ENCODE measurements around the gene ADK. TPM values are rescaled to one million over a fixed set of nuclear protein-coding genes. Genes with fewer than 3 reads are reported as not detected.

Gene ADK
- total and polyA plus RNA-seq, 2 of the 4 experiments (the other 2 are of a cell fraction) = 30.6 to 40.9 TPM

GRCh38 chr10:74635655-74636054 is 484.6 kb downstream of the ADK start:
- H3K14ac ChIP-seq (replicated peaks; ENCODE audit: low read depth, low read length) = no peak overlapping the region
- dilution Hi-C loops (cut with HindIII; ENCODE audit: low sequenced_read_pairs, unreplicated experiment) = no loop called here
- no peak overlapping the region for H2BK20ac ChIP-seq (ENCODE audit: low read depth, low read length)
- no peak overlapping the region for H3K23ac ChIP-seq (ENCODE audit: low read depth, low read length)
- ATAC-seq (ENCODE audit: low read depth) = no peak
- peaks cover 2% of the 10 kb centered on the region; the same call in 1 of the 2 replicates for H3K4me1 ChIP-seq (ENCODE audit: control insufficient read depth, insufficient read depth, low read length)
- no peak overlapping the region for H4K91ac ChIP-seq (ENCODE audit: insufficient read depth, low read depth, low read length)
- in situ Hi-C loops (cut with MboI; ENCODE audit: low sequenced_read_pairs) = no loop called here
- no peak overlapping the region for H3K4me2 ChIP-seq (ENCODE audit: low read depth, low read length)
- no peak overlapping the region for H2BK120ac ChIP-seq (ENCODE audit: low read depth, low read length)
- no CpG with 5 or more reads among the region's 4 CpGs for WGBS, 2 experiments (ENCODE audit: extremely low coverage in 2 of 2, insufficient read length in 1 of 2)
- no peak overlapping the region for H3K56ac ChIP-seq (ENCODE audit: extremely low read depth, insufficient read depth, low read length)
- DNase-seq = no peak
- no peak overlapping the region for H4K5ac ChIP-seq (ENCODE audit: low read depth, low read length)
- H3K9ac ChIP-seq (ENCODE audit: low read depth, low read length) = no peak overlapping the region
- no peak overlapping the region for H2AFZ ChIP-seq (replicated peaks; ENCODE audit: low read length, poor library complexity)
- H2AK5ac ChIP-seq (ENCODE audit: low read depth, low read length) = no peak overlapping the region
- peaks cover 15% of the 10 kb centered on the region for H3K9me3 ChIP-seq (ENCODE audit: control insufficient read depth, insufficient read depth, low read length)
- H2BK5ac ChIP-seq (ENCODE audit: low read depth, low read length, poor library complexity, severe bottlenecking) = no peak overlapping the region
- no peak overlapping the region for H2AK9ac ChIP-seq (replicated peaks; ENCODE audit: low read depth, low read length, poor library complexity)
- H4K8ac ChIP-seq (ENCODE audit: low read depth in 2 of 2, low read length in 2 of 2) = no peak overlapping the region
- no peak overlapping the region for H3K4me3 ChIP-seq (ENCODE audit: insufficient read depth, low read depth, low read length)
- ChIA-PET POLR2A (ENCODE audit: unreplicated experiment) (no interaction called here), CTCF (no interaction called here)
- no peak overlapping the region for H3K4ac ChIP-seq (ENCODE audit: low read depth, low read length)
- TF ChIP-seq CEBPB (IDR thresholded peaks at IDR 0.05; ENCODE audit: low read depth, low read length) (no peak), CHD1 (IDR thresholded peaks at IDR 0.05; ENCODE audit: low read depth, low read length) (no peak), POLR2A (IDR thresholded peaks at IDR 0.05; ENCODE audit: low read depth, low read length) (no peak), RAD21 (IDR thresholded peaks at IDR 0.05; ENCODE audit: low read length) (no peak), BHLHE40 (IDR thresholded peaks at IDR 0.05; ENCODE audit: low read depth, low read length) (no peak), RFX5 (IDR thresholded peaks at IDR 0.05; ENCODE audit: low read depth, low read length) (no peak), RCOR1 (IDR thresholded peaks at IDR 0.05; ENCODE audit: insufficient replicate concordance, low read length) (no peak), MXI1 (IDR thresholded peaks at IDR 0.05; ENCODE audit: borderline replicate concordance, low read depth, low read length) (no peak), SMC3 (IDR thresholded peaks at IDR 0.05; ENCODE audit: low read depth, low read length) (no peak), MAFK (IDR thresholded peaks at IDR 0.05; ENCODE audit: low read depth, low read length) (no peak)
- H3K27me3 ChIP-seq (ENCODE audit: control insufficient read depth, insufficient read depth, low read length) = no peaks in the 10 kb centered on the region
- H3K9me1 ChIP-seq (ENCODE audit: insufficient read depth, low read length) = peaks cover 2% of the 10 kb centered on the region; the same call in 1 of the 2 replicates
- H3K79me1 ChIP-seq (ENCODE audit: low read depth in 1 of 2, low read length in 2 of 2) = no peaks in the 10 kb centered on the region
- H2BK15ac ChIP-seq (ENCODE audit: low read depth, low read length) = no peak overlapping the region
- no peaks in the 10 kb centered on the region for H3K36me3 ChIP-seq (ENCODE audit: control insufficient read depth, insufficient read depth, low read length)
- no peaks in the 10 kb centered on the region for H4K20me1 ChIP-seq (ENCODE audit: insufficient read depth, low read length)
- H3K27ac ChIP-seq (ENCODE audit: insufficient read depth, low read length) = no peak overlapping the region
- H3K18ac ChIP-seq (ENCODE audit: low read depth, low read length) = no peak overlapping the region
- intact Hi-C loops (cut with micrococcal nuclease) = no loop called here
- no TSS peak for BruUV-seq (replicated peaks)

Measured in IMR-90 (cell line).